CD4-positive, alpha-beta T cell (primary cell): ENCODE measurements around the gene FBXL13. TPM values are rescaled to one million over a fixed set of nuclear protein-coding genes. Genes with fewer than 3 reads are reported as not detected.

Experiments
- ATAC-seq: fragments of 200-7000 bp; cut with Tn5 transposase; one replicate; pipeline ENCODE4 v1.10.0; 2022; ENCODE audit warnings: mild to moderate bottlenecking; ENCODE audit not compliant: poor library complexity
- CTCF ChIA-PET: fragments of 350-600 bp; sonication (Branson Sonifier 250); formaldehyde crosslinking; loops from one replicate; lab custom pipeline; 2021; ENCODE audit warnings: antibody characterized with exemption, inconsistent platforms; lab: Charles Lee
- POLR2A ChIA-PET: fragments of 350-600 bp; sonication (Branson Sonifier 250); formaldehyde crosslinking; loops from one replicate; lab custom pipeline; 2021; ENCODE audit warnings: antibody characterized with exemption, inconsistent platforms; lab: Charles Lee
- DNase-seq, 14 experiments: peaks; one replicate each; pipeline ENCODE4 v3.0.0-alpha.2; 2013 to 2020; ENCODE audit warnings: mixed read lengths in 2 of 14
- H3K27ac ChIP-seq, 2 donors: one replicate each; pipeline versions ENCODE4 v1.5.1 to v1.7.0; 2013; ENCODE audit warnings: low read length in 2 of 2, low read depth in 1 of 2, mild to moderate bottlenecking in 1 of 2
- H3K27me3 ChIP-seq, 2 experiments: 1 replicate in 1 of 2; 2 replicates in 1 of 2; pipeline versions ENCODE4 v1.6.1 to v1.7.0; 2013; ENCODE audit warnings: low read length in 2 of 2, control low read depth in 1 of 2, mild to moderate bottlenecking in 1 of 2, moderate library complexity in 1 of 2; ENCODE audit not compliant: insufficient read depth in 2 of 2, control insufficient read depth in 1 of 2
- H3K36me3 ChIP-seq: one replicate; pipeline ENCODE4 v1.6.1; 2013; ENCODE audit warnings: low read length, control low read depth; ENCODE audit not compliant: insufficient read depth
- H3K4me1 ChIP-seq: one replicate; pipeline ENCODE4 v1.6.1; 2013; ENCODE audit warnings: low read length, control low read depth; ENCODE audit not compliant: insufficient read depth
- H3K4me3 ChIP-seq: one replicate; pipeline ENCODE4 v1.5.1; 2013; ENCODE audit warnings: mild to moderate bottlenecking, low read length, moderate library complexity
- H3K9me3 ChIP-seq, 2 experiments: 1 replicate in 1 of 2; 2 replicates in 1 of 2; pipeline versions ENCODE4 v1.6.1 to v1.7.0; 2013; ENCODE audit warnings: low read length in 2 of 2, mild to moderate bottlenecking in 2 of 2, control low read depth in 1 of 2, moderate library complexity in 1 of 2; ENCODE audit not compliant: control insufficient read depth in 1 of 2, insufficient read depth in 1 of 2
- H3K27ac Mint-ChIP-seq: one replicate; pipeline ENCODE4 v1.8.0; 2020; ENCODE audit warnings: mixed read lengths
- H3K27me3 Mint-ChIP-seq: one replicate; pipeline ENCODE4 v1.8.0; 2021; ENCODE audit warnings: mixed read lengths
- H3K36me3 Mint-ChIP-seq: one replicate; pipeline ENCODE4 v1.8.0; 2021; ENCODE audit warnings: low read depth, mixed read lengths
- H3K4me1 Mint-ChIP-seq: one replicate; pipeline ENCODE4 v1.8.0; 2021; ENCODE audit warnings: low read depth, mixed read lengths
- H3K4me3 Mint-ChIP-seq: one replicate; pipeline ENCODE4 v1.8.0; 2020; ENCODE audit warnings: mild to moderate bottlenecking, mixed read lengths
- H3K9me3 Mint-ChIP-seq: one replicate; pipeline ENCODE4 v1.8.0; 2020; ENCODE audit warnings: mixed read lengths
- intact Hi-C, 2 experiments: fragments of 100-400 bp; cut with DNase I in 1 of 2; cut with micrococcal nuclease in 1 of 2; formaldehyde crosslinking; loops; one replicate each; pipeline versions ENCODE4 v1.15.1 to v1.9.0; 2023 to 2025; cut with DNase I, micrococcal nuclease
- total RNA-seq, 174 experiments: library from RNA in 2 of 174; stranded (reverse) in 2 of 174; gene quantifications; one replicate each; pipeline ENCODE4 v1.2.3 and lab custom pipeline; 2021 to 2026
- TF ChIP-seq, protein P1 (sequence below): fragments of 200-600 bp; IDR thresholded peaks from one replicate; pipeline ENCODE4 v1.8.0; 2022; ENCODE audit warnings: antibody characterized with exemption, mild to moderate bottlenecking

Gene FBXL13
- total RNA-seq, 2 experiments from 2014 or later = 0.89 to 1.4 TPM

- Mint-ChIP-seq H3K4me1 (no peaks in the 10 kb centered on the region), H3K9me3 (no peaks in the 10 kb centered on the region), H3K36me3 (peaks cover 20% of the 10 kb centered on the region), H3K27ac (no peak overlapping the region), H3K4me3 (no peak overlapping the region), H3K27me3 (no peaks in the 10 kb centered on the region)
- TF ChIP-seq, protein P1, sequence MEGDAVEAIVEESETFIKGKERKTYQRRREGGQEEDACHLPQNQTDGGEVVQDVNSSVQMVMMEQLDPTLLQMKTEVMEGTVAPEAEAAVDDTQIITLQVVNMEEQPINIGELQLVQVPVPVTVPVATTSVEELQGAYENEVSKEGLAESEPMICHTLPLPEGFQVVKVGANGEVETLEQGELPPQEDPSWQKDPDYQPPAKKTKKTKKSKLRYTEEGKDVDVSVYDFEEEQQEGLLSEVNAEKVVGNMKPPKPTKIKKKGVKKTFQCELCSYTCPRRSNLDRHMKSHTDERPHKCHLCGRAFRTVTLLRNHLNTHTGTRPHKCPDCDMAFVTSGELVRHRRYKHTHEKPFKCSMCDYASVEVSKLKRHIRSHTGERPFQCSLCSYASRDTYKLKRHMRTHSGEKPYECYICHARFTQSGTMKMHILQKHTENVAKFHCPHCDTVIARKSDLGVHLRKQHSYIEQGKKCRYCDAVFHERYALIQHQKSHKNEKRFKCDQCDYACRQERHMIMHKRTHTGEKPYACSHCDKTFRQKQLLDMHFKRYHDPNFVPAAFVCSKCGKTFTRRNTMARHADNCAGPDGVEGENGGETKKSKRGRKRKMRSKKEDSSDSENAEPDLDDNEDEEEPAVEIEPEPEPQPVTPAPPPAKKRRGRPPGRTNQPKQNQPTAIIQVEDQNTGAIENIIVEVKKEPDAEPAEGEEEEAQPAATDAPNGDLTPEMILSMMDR = no peak
- intact Hi-C loops = no loop called here
- ATAC-seq (no peak), DNase-seq (no peak)
- Histone ChIP-seq H3K4me3 (no peak overlapping the region), H3K27me3 (no peaks in the 10 kb centered on the region), H3K4me1 (no peaks in the 10 kb centered on the region), H3K36me3 (no peaks in the 10 kb centered on the region), H3K27ac (no peak overlapping the region), H3K9me3 (no peaks in the 10 kb centered on the region)
- CTCF ChIA-PET = no interaction called here
- POLR2A ChIA-PET = no interaction called here
Observed at GRCh38 chr7:102836191-102836919, 238.2 kb downstream of the FBXL13 start.

- no peaks in the 10 kb centered on the region for H3K36me3 ChIP-seq
- intact Hi-C loops = no loop called here
- no peak overlapping the region for H3K27ac ChIP-seq
- no peaks in the 10 kb centered on the region for H3K27me3 Mint-ChIP-seq
- no peaks in the 10 kb centered on the region for H3K9me3 Mint-ChIP-seq
- H3K27me3 ChIP-seq = no peaks in the 10 kb centered on the region
- CTCF ChIA-PET = interaction anchor here (0.7 kb wide), 1 partner anchor 13 kb away, joined by 3 read pairs; no protein-coding TSS in a partner anchor
- no peak overlapping the region for H3K4me3 Mint-ChIP-seq
- peaks cover 29% of the 10 kb centered on the region for H3K36me3 Mint-ChIP-seq
- H3K4me1 Mint-ChIP-seq = no peaks in the 10 kb centered on the region
- H3K27ac Mint-ChIP-seq = no peak overlapping the region
- TF ChIP-seq, protein P1 = no peak
- H3K4me3 ChIP-seq = no peak overlapping the region
- ATAC-seq (no peak), DNase-seq (no peak)
- no peaks in the 10 kb centered on the region for H3K9me3 ChIP-seq
- POLR2A ChIA-PET = no interaction called here
- no peaks in the 10 kb centered on the region for H3K4me1 ChIP-seq
Observed at GRCh38 chr7:102834999-102835398, 239.6 kb downstream of the FBXL13 start.

DNA sequence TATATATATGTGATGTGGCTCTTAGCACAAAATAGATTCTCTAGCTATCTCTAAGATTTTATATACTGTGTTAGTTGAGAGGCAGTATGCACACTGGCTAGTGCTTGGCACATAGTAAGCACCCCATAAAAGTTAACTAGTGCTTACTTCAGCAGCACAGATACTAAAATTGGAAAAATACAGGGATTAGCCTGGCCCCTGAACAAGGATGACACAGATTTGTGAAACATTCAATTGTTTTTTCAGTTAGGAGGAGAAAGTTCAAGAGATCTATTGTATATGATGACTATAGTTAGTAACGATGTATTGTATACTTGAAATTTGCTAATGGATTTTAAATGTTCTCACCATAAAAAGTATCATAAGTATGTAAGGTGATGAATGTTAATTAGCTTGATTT is 240.1 kb downstream of the FBXL13 start:
- ATAC-seq = no peak
- CTCF ChIA-PET = interaction anchor here (0.7 kb wide), 1 partner anchor 13 kb away, joined by 3 read pairs; no protein-coding TSS in a partner anchor
- H3K36me3 Mint-ChIP-seq = peaks cover 34% of the 10 kb centered on the region

More for the DNA sequence above, 240.1 kb downstream of the FBXL13 start:
- intact Hi-C loops = no loop called here
- no peaks in the 10 kb centered on the region for H3K27me3 Mint-ChIP-seq
- H3K4me1 Mint-ChIP-seq = no peaks in the 10 kb centered on the region
- H3K27ac ChIP-seq = no peak overlapping the region
- H3K27ac Mint-ChIP-seq = no peak overlapping the region
- no peaks in the 10 kb centered on the region for H3K9me3 ChIP-seq
- H3K27me3 ChIP-seq = no peaks in the 10 kb centered on the region
- TF ChIP-seq, protein P1 = no peak
- no peak overlapping the region for H3K4me3 ChIP-seq
- H3K4me1 ChIP-seq = no peaks in the 10 kb centered on the region
- POLR2A ChIA-PET = no interaction called here
- DNase-seq = no peak
- no peak overlapping the region for H3K4me3 Mint-ChIP-seq
- H3K9me3 Mint-ChIP-seq = no peaks in the 10 kb centered on the region
- no peaks in the 10 kb centered on the region for H3K36me3 ChIP-seq
